OCI-LY1 (cell line): ENCODE data around the gene SDHC.

Experiments
- CTCF ChIP-seq: fragments of 200-600 bp; sonication (generic), shearing (Covaris generic); IDR thresholded peaks from 2 replicates; pipeline ENCODE4 v1.5.1; 2017; ENCODE audit warnings: mild to moderate bottlenecking, antibody characterized with exemption, low read length, moderate library complexity, mixed read lengths
- EZH2 ChIP-seq: fragments of 200-600 bp; sonication (generic), shearing (Covaris generic); IDR thresholded peaks from 2 replicates; pipeline ENCODE4 v1.8.0; 2017; ENCODE audit warnings: borderline replicate concordance, mixed run types, mild to moderate bottlenecking, antibody characterized with exemption, low read length, moderate library complexity, mixed read lengths

GRCh38 chr1:161373442-161373841 lies 59.3 kb downstream of the SDHC start:
- TF ChIP-seq CTCF (no peak), EZH2 (no peak)
